HG03378 (cell line): Measurements from ENCODE around the gene TAF4B.

Experiments
- ATAC-seq: cut with Tn5 transposase; IDR thresholded peaks from one replicate; pipeline ENCODE4 v1.9.1; 2021; ENCODE audit warnings: mild to moderate bottlenecking, moderate library complexity; ENCODE audit not compliant: unreplicated experiment

Gene TAF4B

DNA sequence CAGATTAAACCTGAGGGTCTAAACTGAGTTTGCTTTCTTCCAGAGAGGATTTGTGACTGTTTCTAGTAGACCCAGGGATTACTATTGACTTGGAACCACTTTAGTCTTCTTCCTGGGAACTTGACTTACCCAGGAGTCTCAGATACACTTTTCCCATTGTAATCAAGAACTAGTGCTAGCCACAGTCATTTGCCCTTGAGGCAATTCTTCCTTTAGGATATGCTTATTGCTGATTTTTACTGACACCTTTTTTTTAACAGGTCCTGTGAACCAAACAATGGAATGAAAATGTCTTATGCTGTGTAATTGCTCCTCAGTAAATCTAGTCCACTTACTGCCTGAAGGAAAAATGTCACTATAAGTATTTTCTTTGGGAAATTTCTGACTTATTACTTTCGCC is 78.3 kb downstream of the TAF4B start:
- ATAC-seq, result no peak

DNA sequence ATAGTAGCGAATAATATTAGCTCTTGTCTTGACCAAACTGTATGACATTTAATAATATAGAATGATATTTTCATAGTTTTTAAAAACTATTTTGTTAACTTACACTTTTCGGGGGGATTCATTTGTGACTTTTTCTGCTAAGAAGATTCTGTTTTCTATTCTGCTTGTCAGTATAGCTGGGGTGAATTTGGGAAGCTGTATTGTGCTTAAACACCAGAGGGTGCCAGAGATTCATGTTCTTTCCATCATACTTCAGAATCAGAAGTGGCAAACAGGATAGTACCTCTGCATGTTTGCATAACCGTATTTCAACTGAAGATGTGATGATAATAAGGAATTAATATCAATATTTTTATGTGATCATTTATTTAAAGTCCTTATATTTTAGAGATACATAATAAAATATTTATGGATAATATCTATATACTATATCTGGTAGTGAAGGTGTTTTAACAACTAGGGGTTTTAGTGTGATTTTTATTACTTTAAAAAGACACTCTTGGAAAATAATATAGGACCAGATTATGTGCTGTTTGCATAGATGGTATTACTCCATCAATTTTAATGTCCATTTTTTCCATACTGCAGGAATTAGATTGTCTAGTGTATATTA is 81.0 kb downstream of the TAF4B start:
- peak; percentile 88 for ATAC-seq

DNA sequence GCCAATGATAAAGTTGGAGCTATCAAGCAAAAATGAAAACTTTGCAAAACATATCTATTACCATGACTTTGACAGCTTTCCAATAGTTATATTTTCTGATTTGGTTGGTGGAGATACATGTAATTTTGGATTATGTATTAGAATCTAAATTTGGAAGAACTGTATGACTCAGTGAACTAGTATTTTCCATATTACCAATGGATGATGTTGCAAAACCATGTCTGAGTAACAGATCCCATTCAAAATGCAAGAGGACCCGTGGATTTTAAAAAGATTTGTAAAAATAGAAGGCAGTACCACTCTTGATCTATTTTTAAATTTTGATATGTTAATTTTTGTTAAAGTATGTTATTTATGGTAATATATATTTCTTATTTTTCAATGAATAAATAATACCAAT is 83.0 kb downstream of the TAF4B start:
- no peak for ATAC-seq

DNA sequence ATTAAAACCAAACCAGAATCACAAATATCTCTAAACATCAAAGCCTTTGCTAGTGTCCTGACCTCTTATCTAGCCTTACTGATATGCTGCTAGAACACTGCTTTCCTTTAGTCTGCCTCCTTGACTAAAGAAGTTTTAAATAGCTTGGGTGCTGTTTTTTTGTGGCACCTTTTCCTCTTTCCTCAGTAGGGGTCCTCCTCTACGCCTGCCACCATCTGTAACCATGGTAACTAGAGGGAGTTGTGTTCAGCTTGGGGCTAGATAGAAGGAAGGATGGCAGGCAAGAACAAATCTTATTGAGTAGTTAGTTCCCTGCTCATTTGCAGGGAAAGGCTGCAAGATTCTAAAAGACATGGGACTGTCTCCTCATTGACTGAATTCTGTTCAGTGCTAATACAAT is 86.0 kb downstream of the TAF4B start:
- no peak for ATAC-seq

DNA sequence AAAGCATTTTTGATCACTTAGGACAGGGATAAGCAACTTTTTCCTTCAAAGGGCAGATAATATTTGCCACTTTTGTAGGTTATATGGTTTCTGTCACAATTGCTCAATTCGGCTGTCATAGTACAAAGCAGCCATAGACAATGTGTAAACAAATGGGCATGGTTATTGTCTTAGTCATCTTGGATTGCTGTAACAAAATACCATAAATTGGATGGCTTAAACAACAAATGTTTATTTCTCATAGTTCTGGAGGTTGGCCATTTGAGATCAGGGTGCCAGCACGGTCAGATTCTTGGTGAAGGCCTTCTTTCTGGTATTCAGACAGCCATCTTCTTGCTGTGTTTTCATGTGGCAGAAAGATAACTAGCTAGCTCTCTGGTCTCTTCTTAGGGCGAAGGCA is 91.2 kb downstream of the TAF4B start:
- ATAC-seq, result no peak

DNA sequence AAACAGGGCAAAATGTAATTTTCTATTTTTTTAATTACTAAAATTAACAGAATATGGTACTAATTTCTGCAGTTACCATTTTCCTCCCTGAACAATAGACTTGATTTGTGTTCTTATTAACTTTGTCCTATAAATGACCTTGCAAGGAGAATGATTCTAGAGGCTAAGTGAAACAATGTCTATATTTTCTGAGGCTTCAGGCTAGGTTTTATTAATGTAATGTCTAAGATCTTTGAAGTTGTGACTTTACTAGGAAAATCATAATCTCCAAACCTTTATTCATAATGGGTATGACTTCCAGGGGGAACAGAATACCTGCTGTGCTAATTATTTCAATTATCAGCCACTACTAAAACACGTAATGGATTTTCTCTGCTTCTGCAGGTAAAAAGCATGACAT is 94.4 kb downstream of the TAF4B start:
- no peak for ATAC-seq

DNA sequence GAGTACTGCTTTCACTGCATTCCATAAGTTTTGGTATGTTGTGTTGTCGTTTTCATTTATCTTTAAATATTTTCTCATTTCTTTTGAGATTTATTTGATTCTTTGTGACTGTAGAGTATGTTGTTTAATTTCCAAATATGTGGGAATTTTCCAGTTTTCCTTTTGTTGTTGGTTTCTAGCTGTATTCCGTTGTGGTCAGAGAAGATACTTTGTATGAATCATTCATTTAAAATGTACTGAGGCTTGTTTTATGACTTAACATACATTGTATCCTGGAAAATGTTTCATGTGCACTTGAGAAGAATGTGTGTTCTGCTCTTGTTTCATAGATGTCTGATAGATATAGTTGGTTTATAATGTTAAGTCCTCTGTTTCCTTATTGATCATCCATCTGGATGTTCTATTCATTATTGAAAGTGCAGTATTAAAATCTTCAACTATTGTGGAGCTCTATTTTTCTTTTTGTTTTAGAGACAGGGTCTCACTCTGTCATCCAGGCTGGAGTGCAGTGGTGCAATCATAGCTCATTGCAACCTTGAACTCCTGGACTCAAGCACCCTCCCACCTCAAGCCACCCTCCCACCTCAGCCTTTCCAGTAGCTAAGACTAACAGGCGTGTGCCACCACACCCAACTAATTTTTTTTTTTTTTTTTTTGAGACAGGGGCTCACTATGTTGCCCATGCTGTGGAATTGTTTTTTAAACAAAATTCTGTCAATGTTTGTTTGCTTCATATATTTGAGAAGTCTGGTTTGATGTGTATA is 96.8 kb downstream of the TAF4B start:
- no peak for ATAC-seq

DNA sequence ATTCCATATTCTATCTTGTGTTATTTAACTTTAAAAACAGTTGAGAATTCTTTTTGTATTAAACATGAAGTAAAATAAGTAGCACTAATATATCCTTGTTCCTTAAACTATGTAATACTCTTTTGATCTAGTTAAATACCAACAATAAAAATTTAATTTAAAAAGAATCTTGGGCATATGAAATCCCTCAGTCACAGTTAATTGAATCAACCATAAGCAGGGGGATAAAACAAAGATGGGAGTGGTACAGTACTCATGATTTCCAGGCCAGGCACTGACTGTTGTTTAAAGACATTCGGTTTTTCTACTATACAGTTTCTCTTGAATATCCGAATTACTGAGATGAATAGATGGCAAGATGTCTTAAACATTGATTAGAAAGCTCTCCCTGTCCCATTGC is 99.5 kb downstream of the TAF4B start:
- no peak for ATAC-seq

DNA sequence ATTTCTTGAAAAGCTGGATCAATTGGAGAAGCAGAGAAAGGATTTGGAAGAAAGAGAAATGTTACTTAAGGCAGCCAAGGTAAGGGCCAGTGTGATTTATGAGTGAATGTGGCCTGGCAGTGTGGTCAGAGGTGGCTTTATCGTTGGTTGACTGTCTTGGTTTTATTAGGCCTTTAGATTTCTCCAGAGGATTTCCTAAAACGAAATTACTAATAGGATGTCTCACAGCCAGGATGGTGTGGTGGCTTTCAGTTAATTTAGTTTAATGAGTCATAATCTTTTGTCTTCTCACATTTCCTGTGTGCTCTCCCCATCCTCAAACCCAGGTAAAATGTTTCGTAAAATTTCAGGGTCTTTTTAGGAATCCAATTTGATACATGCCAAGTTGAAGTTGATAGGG is 100.8 kb downstream of the TAF4B start:
- no peak for ATAC-seq

DNA sequence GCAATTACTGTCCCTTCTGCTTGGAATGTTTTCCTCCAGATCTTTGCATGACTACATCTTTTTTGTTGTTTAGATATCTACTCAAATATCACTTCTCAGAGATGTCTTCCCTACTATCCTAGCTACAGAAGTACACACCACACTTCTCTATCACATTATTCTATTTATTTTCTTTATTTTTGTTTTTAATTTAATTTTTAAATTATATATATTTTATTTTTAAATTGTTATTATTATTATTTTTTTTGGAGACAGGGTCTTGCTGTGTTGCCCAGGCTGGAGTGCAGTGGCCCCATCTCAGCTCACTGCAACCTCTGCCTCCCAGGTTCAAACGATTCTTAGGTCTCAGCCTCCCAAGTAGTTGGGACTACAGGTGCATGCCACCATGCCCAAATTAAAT is 106.7 kb downstream of the TAF4B start:
- no peak for ATAC-seq

DNA sequence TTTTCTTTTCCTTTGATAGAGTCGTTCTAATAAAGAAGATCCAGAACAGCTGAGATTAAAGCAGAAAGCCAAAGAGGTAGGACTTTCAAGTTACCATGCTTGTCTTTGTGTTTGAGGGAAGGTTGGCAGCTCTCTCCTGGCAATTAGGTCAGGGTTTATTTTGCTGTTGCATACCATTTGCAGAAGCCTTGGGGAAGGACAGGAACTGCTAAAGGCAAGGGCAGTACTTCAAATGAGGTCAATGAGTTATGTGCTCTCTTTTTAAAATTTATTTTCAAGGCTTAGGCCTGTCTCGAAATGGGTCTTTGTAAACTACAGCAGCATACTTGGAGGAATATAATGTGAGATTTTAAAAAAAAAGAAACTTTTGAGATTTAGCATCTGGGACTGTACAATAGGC is 108.9 kb downstream of the TAF4B start:
- no peak for ATAC-seq

DNA sequence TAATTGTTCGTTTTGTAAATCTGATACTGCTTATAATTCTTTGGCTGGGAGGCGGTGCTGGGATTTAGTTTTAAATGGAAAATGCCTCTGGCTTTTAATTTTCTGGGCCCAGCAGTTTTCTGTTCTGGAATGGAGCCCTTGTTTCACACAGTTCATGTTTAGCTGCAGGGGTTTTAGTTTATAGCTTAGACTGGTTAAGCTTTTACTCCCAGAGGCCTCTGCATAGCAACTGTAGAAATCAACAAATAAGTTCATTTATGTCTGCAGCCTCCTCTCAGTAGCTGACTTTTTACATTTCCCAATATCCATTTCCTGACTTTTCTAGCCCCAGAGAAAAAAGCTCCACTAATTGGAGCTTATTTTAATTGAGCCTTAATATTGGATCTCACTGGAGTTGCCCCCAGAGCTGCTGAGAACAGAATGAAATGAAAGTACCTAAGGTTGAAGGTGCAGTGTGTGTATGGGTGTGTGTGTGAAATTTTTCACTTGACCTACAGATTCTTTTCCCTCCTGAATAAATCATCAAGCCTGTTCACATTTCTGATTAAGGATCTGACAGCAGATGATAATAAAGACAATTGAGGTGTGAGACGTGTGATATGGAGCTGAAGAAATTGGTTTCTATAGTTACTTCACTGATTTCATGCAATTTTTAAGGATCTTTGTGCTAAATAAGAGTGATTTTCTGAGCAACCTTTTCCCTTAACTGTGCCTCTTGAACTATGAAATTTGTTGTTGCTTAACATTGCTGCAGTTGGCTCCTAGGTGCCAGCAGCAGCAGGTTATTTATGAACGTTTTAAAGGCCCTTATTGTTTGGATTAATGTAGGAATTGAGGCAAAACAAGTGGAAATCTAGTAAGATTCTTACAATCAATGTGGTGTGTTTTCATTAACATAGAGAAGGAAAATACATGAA is 109.6 kb downstream of the TAF4B start:
- no peak for ATAC-seq

DNA sequence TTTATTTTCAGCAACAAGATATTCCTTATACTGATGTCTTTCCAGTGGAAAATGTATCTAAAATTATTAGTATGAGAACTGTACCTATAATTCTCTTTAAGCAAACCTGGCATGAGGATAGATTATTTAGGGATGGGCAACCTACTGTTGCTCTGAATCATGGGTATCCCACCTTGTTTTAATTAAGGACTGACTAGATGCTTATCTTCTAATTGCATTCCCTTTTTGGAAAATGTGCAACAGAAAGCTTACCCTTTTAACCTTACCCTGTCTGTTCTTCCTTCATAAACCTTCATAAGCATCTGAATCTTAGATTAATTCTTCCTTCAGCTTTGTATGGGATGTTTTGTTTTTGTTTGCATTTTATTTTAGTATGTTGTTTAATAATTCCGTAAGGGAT is 110.3 kb downstream of the TAF4B start:
- no peak for ATAC-seq

DNA sequence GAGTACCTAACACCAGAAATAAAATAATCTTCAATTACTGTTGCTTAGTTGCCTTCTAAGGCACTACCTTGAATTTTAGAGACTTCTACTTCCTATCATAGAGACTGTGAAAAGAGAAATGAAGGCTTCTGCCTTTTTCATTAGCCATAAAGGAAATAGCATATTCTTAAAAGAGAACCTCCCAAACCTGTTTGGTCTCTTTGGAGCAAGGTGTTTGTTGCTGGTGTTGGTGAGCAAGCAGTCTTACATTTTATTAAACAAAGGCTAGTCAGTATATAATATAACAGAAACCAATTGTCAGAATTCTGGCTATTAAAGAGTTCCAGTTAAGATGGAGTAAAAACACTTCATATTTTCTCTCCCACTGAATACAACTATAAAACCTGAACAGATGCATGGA is 116.4 kb downstream of the TAF4B start:
- ATAC-seq, result no peak

DNA sequence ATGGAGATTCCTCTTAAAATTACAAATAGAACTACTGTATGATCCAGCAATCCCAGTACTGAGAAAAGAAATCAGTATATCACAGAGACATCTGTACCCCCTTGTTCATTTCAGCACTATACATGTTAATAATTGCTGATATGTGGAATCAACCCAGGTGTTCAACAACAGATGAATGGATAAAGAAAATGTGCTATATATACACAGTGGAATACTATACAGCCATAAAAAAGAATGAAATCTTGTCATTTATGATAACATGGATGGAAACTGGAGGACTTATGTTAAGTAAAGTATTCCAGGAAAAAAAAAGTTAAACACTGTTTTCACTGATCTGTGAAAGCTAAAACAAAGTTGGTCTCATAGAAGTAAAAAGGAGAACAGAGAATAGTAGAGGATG is 124.7 kb downstream of the TAF4B start:
- no peak for ATAC-seq

DNA sequence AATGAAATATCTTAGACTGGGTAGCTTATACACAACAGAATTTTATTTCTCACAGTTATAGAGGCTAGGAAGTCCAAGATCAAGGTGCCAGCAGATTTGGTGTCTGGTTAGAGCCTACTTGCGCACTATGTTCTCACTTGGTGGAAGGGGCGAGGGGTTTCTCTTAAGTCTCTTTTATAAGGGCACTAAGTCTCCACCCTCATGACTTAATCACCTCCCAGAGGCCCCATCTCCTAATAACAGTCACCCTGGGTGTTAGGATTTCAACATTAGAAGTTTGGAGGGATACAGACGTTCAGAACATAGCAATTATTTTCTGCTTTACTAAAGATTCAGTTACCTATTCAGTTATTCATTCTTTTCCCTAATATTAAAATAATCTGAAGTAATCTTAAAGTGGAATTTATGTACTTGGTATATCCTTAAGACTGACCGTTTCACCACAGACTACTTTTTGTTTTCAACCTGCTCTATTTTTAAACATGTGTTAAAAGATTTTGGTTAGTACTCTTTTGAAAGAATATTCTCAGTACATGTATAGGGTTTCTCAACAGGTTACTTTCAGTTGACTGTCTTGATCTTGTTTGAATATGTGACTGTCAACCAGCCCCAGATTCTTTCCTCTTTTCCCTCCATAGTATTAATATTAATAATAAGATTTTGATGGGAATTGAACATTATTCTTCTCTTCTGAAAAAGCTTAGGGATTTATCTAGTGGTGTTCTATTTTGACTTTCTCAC is 130.0 kb downstream of the TAF4B start:
- ATAC-seq, result peak; percentile 50

DNA sequence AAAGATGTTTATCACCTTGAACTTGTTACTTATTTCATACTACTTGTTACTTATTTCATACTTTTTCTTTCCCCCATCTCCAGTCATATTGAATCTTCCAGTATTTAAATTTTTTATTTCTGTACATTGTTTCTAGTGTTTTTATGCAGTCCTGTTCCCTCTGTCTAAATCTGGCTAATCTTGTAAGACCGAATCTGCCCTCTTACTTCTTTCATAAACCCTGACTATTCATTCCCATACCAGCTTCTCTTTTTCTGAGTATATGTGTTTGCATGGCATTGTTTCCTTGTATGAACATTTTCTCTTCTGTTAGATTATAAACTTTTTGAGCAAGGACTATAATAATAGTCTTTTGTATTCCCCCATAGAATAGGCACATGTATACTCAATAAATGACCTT is 131.7 kb downstream of the TAF4B start:
- ATAC-seq, result no peak

DNA sequence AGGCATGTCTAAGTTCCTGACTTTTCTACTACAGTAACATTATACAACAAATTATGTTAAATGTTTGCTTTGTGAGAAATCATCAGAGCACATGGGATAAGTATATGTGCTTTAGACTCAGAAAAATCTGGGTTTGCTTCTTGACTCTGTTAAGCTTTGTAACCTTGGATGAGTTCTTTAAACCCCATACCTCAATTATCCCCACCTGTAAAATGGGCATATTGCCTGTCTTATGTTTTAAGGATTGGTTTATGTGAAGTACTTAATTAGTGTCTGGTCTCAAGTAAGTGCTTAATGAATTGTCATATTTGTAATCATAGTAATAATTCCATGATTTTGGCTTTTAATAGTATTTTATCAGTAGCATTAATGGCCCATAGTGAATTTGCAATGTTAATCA is 135.8 kb downstream of the TAF4B start:
- ATAC-seq, result no peak

DNA sequence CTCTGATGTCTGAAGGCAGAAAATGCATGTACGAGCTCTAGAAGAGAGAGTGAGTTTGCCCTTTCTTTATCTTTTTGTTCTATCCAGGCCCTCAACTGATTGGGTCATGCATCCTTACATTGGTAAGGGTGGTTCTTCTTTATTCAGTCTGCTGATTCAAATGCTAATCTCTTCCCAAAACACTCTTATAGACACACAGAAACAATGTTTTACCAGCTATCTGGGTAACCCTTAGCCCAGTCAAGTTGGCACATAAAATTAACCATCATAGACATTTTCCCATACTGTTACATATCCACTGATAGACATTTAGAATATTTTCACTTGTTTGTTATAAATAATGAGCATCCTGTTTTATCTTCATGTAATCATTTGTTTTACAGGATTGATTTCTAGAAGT is 141.2 kb downstream of the TAF4B start:
- ATAC-seq, result no peak

DNA sequence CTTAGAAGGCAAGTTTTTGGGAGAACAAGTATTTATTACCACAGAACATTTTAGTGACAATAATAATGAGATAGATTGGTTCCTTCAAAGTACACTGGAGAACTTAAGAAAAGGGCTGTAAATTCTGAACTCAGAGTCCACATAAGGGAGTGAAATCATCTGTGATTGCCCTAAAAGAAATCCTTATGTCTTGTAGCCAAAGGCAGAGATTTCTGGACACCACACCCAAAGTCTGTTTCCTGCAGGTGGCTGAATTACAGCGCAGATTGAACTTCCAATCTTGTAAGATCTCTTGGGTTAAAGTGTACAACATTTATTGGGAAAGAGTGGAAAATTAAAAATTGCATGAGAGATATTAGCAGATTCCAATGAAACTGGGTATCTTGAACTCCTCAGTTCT is 143.8 kb downstream of the TAF4B start:
- no peak for ATAC-seq

DNA sequence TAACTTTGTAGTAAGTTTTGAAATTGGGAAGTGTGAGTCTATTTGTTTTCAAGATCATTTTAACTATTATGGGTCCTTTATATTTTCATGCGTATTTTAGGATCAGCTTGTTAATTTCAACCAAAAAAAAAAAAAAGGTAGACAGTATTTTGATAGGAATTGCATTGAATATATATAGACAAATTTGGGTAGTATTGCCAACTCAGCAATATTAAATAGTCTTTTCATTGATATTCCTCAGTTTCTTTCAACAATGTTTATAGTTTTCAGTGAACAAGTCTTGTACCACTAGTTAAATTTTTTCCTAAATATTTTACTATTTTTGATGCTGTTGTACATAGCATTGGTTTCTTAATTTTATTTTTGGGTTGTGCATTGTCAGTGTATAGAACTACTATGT is 149.9 kb downstream of the TAF4B start:
- ATAC-seq, result no peak
